ENCODE measurements around the gene CST9. TPM values are rescaled to one million over a fixed set of nuclear protein-coding genes. Genes with fewer than 3 reads are reported as not detected.
A peak's percentile ranks its signal among the peaks of the same experiment; 100 is the strongest.
"Not testable (repeated sequence)": the region's sequence is repeated elsewhere in the genome, so short reads cannot be mapped to it uniquely, and the experiment has no call there.

The CST9 gene
- total and polyA plus RNA-seq, 10 of the 15 experiments (the other 5 are each of a cell fraction or from before 2014, with no cell fraction given): not detected

- no TSS peak for BruUV-seq (replicated peaks)
- no peaks in the 10 kb centered on the region for H4K20me1 ChIP-seq (ENCODE audit: control insufficient read depth, insufficient read depth)
- no peak for DNase-seq (ENCODE audit: low read depth, low spot score)
- no peaks in the 10 kb centered on the region; the same call in 2 of the 3 replicates for H3K9me3 ChIP-seq (replicated peaks; ENCODE audit: control insufficient read depth, insufficient read depth, low read length)
- peaks cover 9% of the 10 kb centered on the region for H3K4me1 ChIP-seq (ENCODE audit: control insufficient read depth, insufficient read depth, low read length)
- H3K79me2 ChIP-seq (ENCODE audit: control insufficient read depth, insufficient read depth, low read length): no peaks in the 10 kb centered on the region
- CTCF ChIA-PET: no interaction called here
- ATAC-seq: no peak
- no peak for FAIRE-seq
- peak overlapping the region; percentile 73; the same call in 1 of the 2 replicates for H3K4me3 ChIP-seq
- TF ChIP-seq CBFB (IDR thresholded peaks at IDR 0.05; ENCODE audit: low read depth): no peak
- POLR2A ChIA-PET: no interaction called here
- H3K9ac ChIP-seq (ENCODE audit: control insufficient read depth, insufficient read depth, low read length): no peak overlapping the region
- H3K27me3 ChIP-seq (replicated peaks in 1 of 2; ENCODE audit: control insufficient read depth in 2 of 2, insufficient read depth in 2 of 2, low read length in 1 of 2): no peaks in the 10 kb centered on the region
- SMC1A ChIA-PET (ENCODE audit: uncharacterized antibody, unreplicated experiment): interaction anchor here (0.8 kb wide), 1 partner anchor 11 kb away, joined by 3 read pairs; no protein-coding TSS in a partner anchor
- H3K27ac ChIP-seq (ENCODE audit: control insufficient read depth, insufficient read depth): no peak overlapping the region
- no peaks in the 10 kb centered on the region; a peak in 1 of 4 replicates for H3K36me3 ChIP-seq (ENCODE audit: control insufficient read depth in 2 of 2, insufficient read depth in 2 of 2, low read length in 1 of 2)
- whole genome bisulfite sequencing (ENCODE audit: insufficient coverage, insufficient replicate concordance, low lambda C conversion rate, missing lambda C conversion rate): 85% methylated on average over 19 of the region's 19 CpGs
- intact Hi-C loops (cut with micrococcal nuclease; ENCODE audit: unreplicated experiment) (no loop called here), in situ Hi-C loops (cut with MboI) (no loop called here)
- peak overlapping the region; percentile 93; the same call in 1 of the 2 replicates for H3K4me2 ChIP-seq (ENCODE audit: control insufficient read depth, insufficient read depth)
- H2AFZ ChIP-seq (ENCODE audit: control insufficient read depth, low read depth, low read length): no peak overlapping the region
- RAD21 ChIA-PET (ENCODE audit: unreplicated experiment): no interaction called here
Measured at GRCh38 chr20:23636182-23636907, 30.6 kb upstream of the CST9 start.

GRCh38 chr20:23635768-23636090, 30.0 kb upstream of the CST9 start:
- H3K4me3 ChIP-seq; H3K4me1 ChIP-seq (ENCODE audit: control insufficient read depth, insufficient read depth, low read length); SMC1A ChIA-PET (ENCODE audit: uncharacterized antibody, unreplicated experiment); H4K20me1 ChIP-seq (ENCODE audit: control insufficient read depth, insufficient read depth); H3K4me2 ChIP-seq (ENCODE audit: control insufficient read depth, insufficient read depth); DNase-seq (ENCODE audit: low read depth, low spot score); CTCF ChIA-PET; H2AFZ ChIP-seq (ENCODE audit: control insufficient read depth, low read depth, low read length); BruUV-seq (replicated peaks); H3K27ac ChIP-seq (ENCODE audit: control insufficient read depth, insufficient read depth); H3K36me3 ChIP-seq (ENCODE audit: control insufficient read depth in 2 of 2, insufficient read depth in 2 of 2, low read length in 1 of 2); H3K27me3 ChIP-seq (replicated peaks in 1 of 2; ENCODE audit: control insufficient read depth in 2 of 2, insufficient read depth in 2 of 2, low read length in 1 of 2); FAIRE-seq; ATAC-seq; RAD21 ChIA-PET (ENCODE audit: unreplicated experiment); H3K79me2 ChIP-seq (ENCODE audit: control insufficient read depth, insufficient read depth, low read length); H3K9ac ChIP-seq (ENCODE audit: control insufficient read depth, insufficient read depth, low read length); intact Hi-C loops (cut with micrococcal nuclease; ENCODE audit: unreplicated experiment); in situ Hi-C loops (cut with MboI); POLR2A ChIA-PET; H3K9me3 ChIP-seq (replicated peaks; ENCODE audit: control insufficient read depth, insufficient read depth, low read length): not testable (repeated sequence)
- WGBS (ENCODE audit: insufficient coverage, insufficient replicate concordance, low lambda C conversion rate, missing lambda C conversion rate): 0% methylated on average over 1 of the region's 2 CpGs
